Upper lobe of right lung (tissue), 1 donor: ENCODE measurements around the gene XCR1. TPM values are rescaled to one million over a fixed set of nuclear protein-coding genes. Genes with fewer than 3 reads are reported as not detected.
A peak's percentile ranks its signal among the peaks of the same experiment; 100 is the strongest.
"Not testable (repeated sequence)": the region's sequence is repeated elsewhere in the genome, so short reads cannot be mapped to it uniquely, and the experiment has no call there.

Source experiments
- ATAC-seq: fragments of 200-7000 bp; cut with Tn5 transposase; one replicate; pipeline ENCODE4 v1.9.1; 2020; ENCODE audit warnings: mild to moderate bottlenecking, moderate library complexity
- DNase-seq: peaks from one replicate; pipeline ENCODE4 v3.0.0-alpha.2; 2020
- H3K27ac ChIP-seq: fragments of 200-600 bp; one replicate; pipeline ENCODE4 v1.8.0; 2022
- H3K27me3 ChIP-seq: fragments of 200-600 bp; one replicate; pipeline ENCODE4 v1.8.0; 2022; ENCODE audit warnings: mild to moderate bottlenecking
- H3K36me3 ChIP-seq: fragments of 200-600 bp; one replicate; pipeline ENCODE4 v1.8.0; 2022
- H3K4me1 ChIP-seq: fragments of 200-600 bp; one replicate; pipeline ENCODE4 v1.8.0; 2022
- H3K4me3 ChIP-seq: fragments of 200-600 bp; one replicate; pipeline ENCODE4 v1.8.0; 2022; ENCODE audit warnings: mild to moderate bottlenecking
- H3K9me3 ChIP-seq: fragments of 200-600 bp; one replicate; pipeline ENCODE4 v1.8.0; 2022
- intact Hi-C: fragments of 100-400 bp; cut with DNase I; formaldehyde crosslinking; loops from one replicate; pipeline ENCODE4 v1.11.0; 2022
- total RNA-seq: library from RNA; stranded (reverse); fragmentation: NEBNext Ultra II Directional; extraction: Animal tissue kit (Norgen Biotek cat#: 25700); gene quantifications from one replicate; pipeline ENCODE4 v1.2.1, GENCODE V29; 2021
- TF ChIP-seq, protein P1 (sequence below): fragments of 200-600 bp; IDR thresholded peaks from one replicate; pipeline ENCODE4 v1.8.0; 2022; ENCODE audit warnings: antibody characterized with exemption
- donor health status: DM: no; HTN: yes; CAD: no; lungs with severe emphysema.

The XCR1 gene
- total RNA-seq, 1 donor from 2014 or later: 0.26 TPM

DNA sequence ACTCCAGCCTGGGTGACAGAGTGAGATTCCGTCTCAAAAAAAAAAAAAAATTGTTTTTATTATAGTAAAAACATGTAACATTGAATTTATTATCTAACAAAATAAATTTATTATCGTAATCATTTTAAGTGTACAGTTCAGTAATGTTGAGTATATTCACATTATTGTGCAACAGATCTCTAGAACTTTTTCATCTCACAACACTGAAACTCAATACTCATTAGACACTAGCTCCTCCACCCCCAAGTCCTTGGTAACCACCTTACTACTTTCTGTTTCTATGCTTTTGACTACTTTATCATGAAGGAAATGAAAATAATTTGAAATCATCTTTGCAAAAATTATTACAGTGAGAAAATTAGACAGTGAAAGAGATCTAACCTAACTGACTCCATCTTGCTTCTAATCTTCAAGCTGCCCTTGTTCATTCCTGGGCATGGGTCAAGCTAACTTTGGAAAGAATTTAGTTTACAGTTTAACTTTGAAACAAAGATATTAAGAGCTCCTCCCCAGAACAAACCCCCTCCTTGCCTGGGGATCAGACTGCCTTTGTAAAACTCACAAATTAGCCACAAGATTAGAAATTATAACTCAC lies 16.7 kb downstream of the XCR1 start:
- H3K27me3 ChIP-seq: no peaks in the 10 kb centered on the region
- no peak for ATAC-seq
- TF ChIP-seq, protein P1, sequence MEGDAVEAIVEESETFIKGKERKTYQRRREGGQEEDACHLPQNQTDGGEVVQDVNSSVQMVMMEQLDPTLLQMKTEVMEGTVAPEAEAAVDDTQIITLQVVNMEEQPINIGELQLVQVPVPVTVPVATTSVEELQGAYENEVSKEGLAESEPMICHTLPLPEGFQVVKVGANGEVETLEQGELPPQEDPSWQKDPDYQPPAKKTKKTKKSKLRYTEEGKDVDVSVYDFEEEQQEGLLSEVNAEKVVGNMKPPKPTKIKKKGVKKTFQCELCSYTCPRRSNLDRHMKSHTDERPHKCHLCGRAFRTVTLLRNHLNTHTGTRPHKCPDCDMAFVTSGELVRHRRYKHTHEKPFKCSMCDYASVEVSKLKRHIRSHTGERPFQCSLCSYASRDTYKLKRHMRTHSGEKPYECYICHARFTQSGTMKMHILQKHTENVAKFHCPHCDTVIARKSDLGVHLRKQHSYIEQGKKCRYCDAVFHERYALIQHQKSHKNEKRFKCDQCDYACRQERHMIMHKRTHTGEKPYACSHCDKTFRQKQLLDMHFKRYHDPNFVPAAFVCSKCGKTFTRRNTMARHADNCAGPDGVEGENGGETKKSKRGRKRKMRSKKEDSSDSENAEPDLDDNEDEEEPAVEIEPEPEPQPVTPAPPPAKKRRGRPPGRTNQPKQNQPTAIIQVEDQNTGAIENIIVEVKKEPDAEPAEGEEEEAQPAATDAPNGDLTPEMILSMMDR: no peak
- H3K4me3 ChIP-seq: no peak overlapping the region
- H3K27ac ChIP-seq: no peak overlapping the region
- no peaks in the 10 kb centered on the region for H3K9me3 ChIP-seq
- intact Hi-C loops: no loop called here
- H3K4me1 ChIP-seq: peaks cover 18% of the 10 kb centered on the region
- DNase-seq: no peak
- no peaks in the 10 kb centered on the region for H3K36me3 ChIP-seq

DNA sequence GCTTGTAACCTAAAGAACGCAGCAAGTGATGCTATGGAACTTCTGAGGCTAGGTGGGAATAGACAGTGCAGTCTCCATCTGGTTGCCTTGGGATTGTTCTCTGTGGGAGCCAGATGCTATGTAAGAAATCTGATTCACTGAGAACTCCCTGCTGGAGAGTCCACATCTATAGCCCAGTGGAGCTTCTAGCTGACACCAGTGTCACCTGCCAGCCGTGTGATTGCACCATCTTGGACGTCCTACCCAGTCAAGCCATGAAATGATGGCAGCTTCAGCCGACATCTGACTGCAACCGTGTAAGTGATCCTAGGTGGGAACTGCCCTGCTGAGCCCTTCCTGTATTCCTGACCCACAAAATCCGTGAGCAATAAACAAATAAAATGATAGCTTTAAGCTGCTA lies 19.2 kb downstream of the XCR1 start:
- no peak for DNase-seq
- TF ChIP-seq, protein P1: no peak
- no peak for ATAC-seq
- Histone ChIP-seq H3K36me3 (no peaks in the 10 kb centered on the region), H3K27ac (no peak overlapping the region), H3K27me3 (no peaks in the 10 kb centered on the region), H3K9me3 (no peaks in the 10 kb centered on the region), H3K4me1 (peaks cover 18% of the 10 kb centered on the region), H3K4me3 (no peak overlapping the region)
- intact Hi-C loops: no loop called here

DNA sequence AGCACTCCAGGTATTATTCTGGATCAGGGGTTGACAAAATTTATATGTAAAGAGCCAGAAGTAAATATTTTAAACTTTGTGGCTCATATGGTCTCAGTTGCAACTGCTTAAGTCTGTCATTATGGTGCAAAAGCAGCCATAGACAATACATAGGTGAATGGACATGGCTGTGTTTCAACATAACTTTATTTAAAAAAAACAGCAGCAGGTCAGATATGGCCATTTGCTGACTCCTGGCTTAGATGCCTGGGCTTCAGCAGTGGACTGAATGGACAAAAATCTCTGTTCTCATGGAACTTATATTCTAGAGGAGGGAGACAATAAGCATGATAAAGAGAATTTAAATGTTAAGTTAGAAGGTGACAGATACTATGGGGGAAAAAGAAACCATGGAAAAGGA lies 20.0 kb downstream of the XCR1 start:
- intact Hi-C loops: no loop called here
- Histone ChIP-seq H3K4me1 (peaks cover 18% of the 10 kb centered on the region), H3K27ac (peak overlapping the region; percentile 63), H3K4me3 (no peak overlapping the region), H3K27me3 (no peaks in the 10 kb centered on the region), H3K36me3 (no peaks in the 10 kb centered on the region), H3K9me3 (no peaks in the 10 kb centered on the region)
- no peak for DNase-seq
- TF ChIP-seq, protein P1: no peak
- no peak for ATAC-seq

DNA sequence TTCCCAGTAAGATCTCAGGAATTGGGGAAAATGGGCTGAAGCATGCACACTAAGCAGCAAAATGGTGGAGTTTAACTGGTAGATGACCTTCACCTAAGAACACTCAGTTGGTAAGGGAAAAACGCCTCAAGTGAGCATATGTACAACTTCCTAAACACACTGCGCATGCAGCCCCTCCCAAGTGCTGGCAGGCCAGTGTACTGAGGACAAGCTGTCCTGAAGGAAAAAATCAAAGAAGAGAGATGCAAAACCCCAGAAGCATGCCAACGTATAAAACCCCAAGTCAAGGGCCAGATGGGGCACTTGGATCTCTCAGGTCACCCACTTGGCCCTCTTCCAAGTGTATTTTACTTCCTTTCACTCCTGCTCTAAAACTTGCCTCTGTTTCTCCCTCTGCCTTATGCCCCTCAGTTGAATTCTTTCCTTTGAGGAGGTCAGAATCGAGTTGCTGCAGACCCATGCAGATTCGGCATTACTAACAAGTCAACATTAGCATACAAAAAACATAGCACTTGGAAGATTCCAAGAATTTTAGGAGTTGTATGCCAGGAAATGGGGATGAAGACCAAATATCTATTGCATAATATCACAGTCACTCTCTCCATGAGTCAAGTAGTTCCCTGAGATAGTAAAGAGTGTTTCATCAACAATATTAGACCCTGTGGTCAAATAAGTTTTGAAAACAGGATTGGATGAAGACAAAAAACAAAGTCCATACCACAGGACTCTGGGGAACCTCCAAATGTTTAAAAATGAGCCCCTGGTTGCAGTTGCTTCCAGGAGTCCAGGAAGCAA lies 20.8 kb downstream of the XCR1 start:
- intact Hi-C loops: no loop called here
- peak; percentile 39 for ATAC-seq

DNA sequence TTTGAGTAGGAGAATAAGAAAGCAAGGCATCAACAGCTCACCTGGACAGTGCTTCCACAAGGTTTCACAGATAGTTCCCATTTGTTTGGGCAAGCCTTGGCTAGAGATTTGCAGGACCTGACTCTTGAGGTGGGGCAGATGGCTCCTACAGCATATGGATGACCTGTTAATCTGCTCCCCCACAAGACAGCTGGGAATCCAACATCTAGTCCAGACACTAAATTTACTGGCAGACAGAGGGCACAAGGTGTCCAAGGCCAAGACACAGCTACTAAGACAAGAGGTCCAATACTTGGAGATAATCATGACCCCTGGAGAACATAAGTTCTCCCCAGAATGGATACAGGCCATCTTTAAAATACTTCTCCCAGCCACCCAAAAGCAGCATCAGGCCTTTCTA lies 23.6 kb downstream of the XCR1 start:
- DNase-seq, H3K27ac ChIP-seq, H3K27me3 ChIP-seq, ATAC-seq, H3K36me3 ChIP-seq, H3K4me3 ChIP-seq, H3K9me3 ChIP-seq, intact Hi-C loops: not testable (repeated sequence)
- peaks cover 18% of the 10 kb centered on the region for H3K4me1 ChIP-seq

More for the DNA sequence above, 20.8 kb downstream of the XCR1 start:
- TF ChIP-seq, protein P1: no peak
- peak overlapping the region; percentile 63 for H3K27ac ChIP-seq
- H3K27me3 ChIP-seq: no peaks in the 10 kb centered on the region
- H3K9me3 ChIP-seq: no peaks in the 10 kb centered on the region
- no peaks in the 10 kb centered on the region for H3K36me3 ChIP-seq
- H3K4me3 ChIP-seq: no peak overlapping the region
- peaks cover 18% of the 10 kb centered on the region for H3K4me1 ChIP-seq
- no peak for DNase-seq

DNA sequence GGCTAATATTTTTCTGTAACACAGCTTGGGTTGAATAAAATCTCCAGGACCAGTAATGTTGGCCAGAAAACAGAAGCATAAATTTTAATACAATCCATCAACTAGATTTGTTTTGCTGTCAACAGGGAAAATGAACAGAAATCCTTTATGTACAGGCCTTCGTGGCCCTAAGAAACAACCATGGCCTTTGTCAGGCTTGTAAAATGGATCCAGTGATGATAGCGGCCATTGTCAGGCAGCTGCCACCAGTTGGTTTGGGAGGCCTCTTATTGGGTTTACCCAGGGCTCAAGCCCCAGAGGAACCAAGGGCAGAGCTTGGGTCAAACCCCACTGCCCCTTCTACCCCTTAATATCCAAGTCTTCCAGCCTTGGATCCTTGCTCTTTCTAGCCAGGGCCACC lies 26.1 kb downstream of the XCR1 start:
- no peak for ATAC-seq
- no peak overlapping the region for H3K27ac ChIP-seq
- intact Hi-C loops: no loop called here

More for the DNA sequence above, 26.1 kb downstream of the XCR1 start:
- TF ChIP-seq, protein P1: no peak
- no peak overlapping the region for H3K4me3 ChIP-seq
- no peaks in the 10 kb centered on the region for H3K9me3 ChIP-seq
- no peaks in the 10 kb centered on the region for H3K27me3 ChIP-seq
- H3K4me1 ChIP-seq: peaks cover 8% of the 10 kb centered on the region
- no peaks in the 10 kb centered on the region for H3K36me3 ChIP-seq
- no peak for DNase-seq
